ENCODE results near the gene DACT2.
A peak's percentile ranks its signal among the peaks of the same experiment; 100 is the strongest.
"Not testable (repeated sequence)": the region's sequence is repeated elsewhere in the genome, so short reads cannot be mapped to it uniquely, and the experiment has no call there.

The DACT2 gene

DNA sequence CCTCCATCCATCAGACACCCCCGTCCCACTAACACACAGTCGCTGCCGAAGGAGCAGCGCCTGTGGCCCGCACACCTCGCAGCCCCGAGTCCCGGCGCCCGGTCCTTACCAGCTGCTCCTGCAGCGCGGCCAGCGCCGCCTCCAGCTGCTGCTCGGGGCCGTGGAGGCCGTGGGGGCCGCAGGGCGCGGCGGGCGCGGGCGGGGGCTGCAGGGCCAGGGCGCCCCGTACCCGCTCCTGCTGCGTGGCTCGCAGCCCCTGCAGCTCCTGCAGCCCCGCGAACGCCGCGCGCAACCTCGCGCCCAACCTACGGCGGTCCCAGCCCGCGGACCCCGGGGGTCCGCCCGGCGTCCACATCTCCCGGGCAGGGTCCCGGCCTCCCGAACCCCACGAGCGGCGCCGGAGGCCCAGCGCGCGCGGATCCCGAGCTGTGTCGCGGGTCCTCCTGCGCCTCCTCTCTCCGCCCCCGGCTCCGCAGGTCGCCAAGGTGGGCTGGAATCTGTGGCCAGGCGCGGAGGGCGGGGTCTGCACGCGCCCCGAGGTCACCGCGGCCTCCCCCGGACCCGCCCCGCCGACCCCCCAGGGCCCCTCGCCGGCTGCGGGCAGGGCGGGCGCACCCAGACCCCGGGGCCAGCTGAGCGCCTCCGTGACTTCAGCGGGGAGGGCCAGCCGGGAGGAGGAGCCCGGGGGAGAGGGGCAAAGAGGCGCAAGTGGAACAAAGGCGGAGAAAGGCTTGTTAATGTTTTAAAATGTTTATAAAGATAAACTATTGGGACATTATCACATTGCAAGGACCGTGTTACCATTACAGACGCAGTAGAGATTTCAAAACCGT is at the start of gene DACT2:
Gene DACT2, minus strand, starts transcription at position 499 of the 833 bp plus-strand sequence. Its CDS starts 144 bp downstream, at position 355.
- no peak for DNase-seq

DNA sequence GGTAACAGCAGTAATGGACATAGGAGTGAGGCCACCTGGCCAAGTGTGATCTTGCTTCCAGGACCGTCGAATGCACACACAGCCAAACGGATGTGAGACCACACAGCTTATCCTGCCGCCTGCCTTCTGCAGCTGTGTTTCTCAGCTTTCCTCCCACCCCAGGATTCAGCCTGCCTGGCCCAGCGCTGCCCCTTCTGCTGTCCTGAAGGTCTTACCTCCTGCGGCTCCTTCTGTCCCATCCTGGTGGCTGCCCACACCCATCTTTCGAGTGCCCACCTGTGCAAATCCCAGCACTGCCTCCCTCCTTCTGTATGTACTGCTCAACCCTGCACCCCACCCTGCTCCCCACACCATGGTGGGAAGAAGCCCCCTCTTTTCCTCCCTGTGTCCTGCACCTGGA is 49.4 kb upstream of the DACT2 start:
- no peak for DNase-seq

DNA sequence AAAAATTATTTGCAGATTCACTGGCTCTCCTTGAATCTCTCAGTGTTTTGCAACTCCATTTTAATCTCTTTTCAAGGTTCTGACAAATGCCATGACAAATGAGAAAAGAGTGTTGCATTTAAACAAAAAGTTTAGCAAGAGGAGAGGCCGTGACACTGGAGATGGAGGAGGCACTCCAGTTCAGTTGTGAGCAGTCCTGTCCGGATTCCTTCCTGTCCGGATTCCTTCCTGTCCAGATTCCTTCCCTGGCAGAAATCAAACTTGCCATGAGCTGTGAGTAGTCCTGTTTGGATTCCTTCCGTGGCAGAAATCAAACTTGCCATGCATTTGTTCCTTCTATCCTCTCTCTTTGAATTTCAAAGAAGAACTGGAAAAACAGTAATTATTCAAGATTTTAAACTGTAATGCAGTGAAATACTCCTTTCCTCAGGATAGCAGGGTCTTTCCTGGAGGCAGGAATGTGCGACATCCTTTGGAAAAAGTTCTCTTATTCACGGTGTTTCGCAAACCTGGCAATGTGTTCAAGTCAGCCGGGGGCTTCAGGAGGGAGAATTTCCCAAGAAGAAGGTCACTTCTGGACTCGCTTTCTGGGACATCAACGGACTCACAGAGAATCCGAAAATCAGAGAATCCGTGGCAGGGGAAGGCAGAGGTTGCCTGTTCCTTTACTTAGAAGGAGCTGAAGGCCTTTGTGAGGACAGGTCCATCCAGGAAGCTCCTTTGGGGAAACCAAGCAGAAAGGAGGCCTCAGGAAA is 48.7 kb upstream of the DACT2 start:
- no peak for DNase-seq

GRCh38 chr6:168367285-168367751 is 47.7 kb upstream of the DACT2 start:
- DNase-seq, result no peak

DNA sequence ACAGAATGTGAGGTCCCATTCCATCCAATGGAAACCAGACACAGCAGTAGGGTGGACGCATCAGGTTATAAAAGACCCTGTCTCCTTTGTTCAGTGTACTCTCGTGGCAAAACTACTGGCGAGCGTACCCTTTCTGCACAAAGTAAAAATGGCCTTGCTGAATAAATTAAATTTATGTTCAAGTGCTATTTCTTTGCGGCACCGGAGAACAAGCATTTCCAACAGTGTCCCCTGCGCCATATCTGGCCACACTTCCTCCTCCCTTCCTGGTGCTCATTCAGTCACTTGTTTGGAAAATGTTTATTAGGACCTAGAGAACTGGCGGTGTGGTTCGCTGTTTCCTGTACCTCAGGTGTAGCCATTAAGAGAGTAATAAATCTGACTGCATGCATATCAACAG is 46.9 kb upstream of the DACT2 start:
- no peak for DNase-seq

GRCh38 chr6:168365422-168366165 is 46.0 kb upstream of the DACT2 start:
- DNase-seq, result no peak

DNA sequence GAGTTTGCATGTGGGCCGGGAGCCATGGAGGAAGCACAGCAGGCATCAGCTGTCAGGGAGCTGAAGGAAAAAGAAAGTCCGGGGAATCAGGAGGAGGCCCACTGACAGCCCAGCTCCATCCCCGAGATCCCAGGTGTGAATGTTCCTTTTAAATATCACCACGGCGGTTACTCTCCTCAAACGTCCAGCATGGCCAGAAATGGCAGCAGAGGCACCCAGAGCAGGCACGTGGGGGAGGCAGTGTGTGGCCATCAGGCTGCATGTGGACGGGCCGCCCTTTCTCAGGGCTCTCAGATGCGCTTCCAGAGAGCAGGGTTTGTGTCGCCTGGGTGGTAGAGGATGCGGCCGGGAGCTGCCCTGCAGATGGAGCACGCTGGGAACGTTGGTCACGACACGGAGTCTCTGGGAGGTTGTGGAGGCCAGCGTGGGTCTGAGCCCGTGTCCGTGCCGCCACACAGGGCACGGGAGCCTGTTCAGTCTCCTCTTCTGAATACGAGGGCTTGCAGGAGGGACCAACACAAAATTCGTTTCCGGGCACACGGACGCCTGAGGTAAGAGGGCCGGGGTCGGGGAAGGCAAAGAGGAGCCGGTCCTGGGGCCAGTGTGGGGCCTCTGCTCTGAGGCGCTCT is 45.3 kb upstream of the DACT2 start:
- DNase-seq, result no peak

GRCh38 chr6:168363811-168364792 is 44.5 kb upstream of the DACT2 start:
- no peak for DNase-seq

DNA sequence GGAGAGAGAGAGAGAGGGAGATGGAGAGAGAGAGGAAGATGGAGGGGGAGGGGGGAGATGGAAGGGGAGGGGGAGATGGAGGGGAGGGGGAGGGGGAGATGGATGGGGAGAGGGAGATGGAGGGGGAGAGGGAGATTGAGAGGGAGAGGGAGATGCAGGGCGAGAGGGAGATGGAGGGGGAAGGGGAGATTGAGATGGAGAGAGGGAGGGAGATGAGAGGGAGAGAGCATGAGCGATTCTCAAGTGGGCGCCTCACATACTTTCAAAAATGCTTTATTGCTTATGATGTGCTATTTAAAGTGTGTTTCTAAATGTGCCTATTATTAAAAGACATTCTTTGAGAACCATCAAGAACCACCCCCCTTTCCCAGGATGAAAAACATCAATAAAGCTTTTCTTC is 43.7 kb upstream of the DACT2 start:
- no peak for DNase-seq

DNA sequence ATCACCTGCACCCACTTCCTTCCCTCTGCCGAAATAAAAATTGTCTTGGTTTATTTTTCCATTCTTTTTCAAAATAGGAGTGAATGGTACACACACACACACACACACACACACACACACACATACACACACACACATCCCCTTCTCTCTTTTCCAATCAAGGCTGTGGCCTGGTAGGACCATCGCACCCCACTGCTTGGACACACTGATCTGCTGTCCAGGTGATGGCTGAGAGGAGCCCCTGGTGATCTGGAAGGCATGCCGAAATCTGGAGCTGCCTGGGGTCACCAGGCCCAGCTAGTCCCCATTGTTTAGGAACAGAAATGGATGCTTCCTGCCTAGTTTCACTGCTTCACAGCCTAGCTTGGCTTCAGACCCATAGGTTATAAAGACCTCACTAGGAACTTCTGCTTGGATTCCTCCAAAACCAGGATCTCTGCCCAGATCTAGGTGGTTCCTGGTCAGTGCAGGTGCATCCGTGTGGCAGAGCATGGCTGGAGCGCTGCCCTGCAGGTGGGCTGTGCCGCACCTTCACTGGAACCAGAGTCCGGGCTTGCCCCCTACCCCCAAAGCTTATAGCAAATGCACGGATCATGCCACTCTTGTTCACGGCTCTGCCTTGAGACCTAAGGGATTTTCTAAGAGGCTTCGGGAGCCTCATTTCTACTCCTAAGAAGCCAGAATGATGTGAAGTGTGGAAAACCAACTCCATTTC is 42.9 kb upstream of the DACT2 start:
- no peak for DNase-seq

- DNase-seq, result no peak
Observed at GRCh38 chr6:168361766-168362165, 42.2 kb upstream of the DACT2 start.

GRCh38 chr6:168359794-168360193 is 40.2 kb upstream of the DACT2 start:
- DNase-seq, result no peak

DNA sequence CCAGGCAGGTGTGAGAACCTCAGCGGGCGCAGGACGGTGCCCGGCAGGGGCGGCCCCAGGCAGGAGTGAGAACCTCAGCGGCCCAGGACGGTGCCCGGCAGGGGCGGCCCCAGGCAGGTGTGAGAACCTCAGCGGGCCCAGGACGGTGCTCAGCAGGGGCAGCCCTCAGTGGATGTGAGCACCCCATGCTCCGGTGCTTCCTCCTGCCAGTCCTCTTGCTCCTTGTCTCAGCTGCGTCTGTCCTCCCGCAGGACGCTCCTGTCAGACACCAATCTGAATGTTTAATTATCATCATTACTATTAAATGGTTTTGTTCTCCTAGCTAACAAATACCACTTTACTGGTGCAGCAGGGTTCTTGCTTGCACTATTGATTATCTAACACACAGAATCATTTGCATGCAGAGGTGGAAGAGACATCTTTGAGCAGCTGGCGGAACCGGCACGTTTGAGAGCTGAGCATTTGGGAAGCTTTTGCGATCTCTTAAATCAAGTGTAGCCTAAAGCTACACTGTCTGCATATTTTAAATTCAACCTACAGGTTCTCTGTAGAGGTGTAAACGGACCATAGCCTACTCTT is 39.4 kb upstream of the DACT2 start:
- no peak for DNase-seq

DNA sequence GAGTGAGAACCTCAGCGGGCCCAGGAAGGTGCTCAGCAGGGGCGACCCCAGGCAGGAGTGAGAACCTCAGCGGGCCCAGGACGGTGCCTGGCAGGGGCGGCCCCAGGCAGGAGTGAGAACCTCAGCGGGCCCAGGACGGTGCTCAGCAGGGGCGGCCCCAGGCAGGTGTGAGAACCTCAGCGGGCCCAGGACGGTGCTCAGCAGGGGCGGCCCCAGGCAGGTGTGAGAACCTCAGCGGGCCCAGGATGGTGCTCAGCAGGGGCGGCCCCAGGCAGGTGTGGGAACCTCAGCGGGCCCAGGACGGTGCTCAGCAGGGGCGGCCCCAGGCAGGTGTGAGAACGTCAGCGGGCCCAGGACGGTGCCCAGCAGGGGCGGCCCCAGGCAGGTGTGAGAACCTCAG is 37.3 kb upstream of the DACT2 start:
- not testable (repeated sequence) for DNase-seq

GRCh38 chr6:168355716-168356522 is 36.3 kb upstream of the DACT2 start:
- no peak for DNase-seq

DNA sequence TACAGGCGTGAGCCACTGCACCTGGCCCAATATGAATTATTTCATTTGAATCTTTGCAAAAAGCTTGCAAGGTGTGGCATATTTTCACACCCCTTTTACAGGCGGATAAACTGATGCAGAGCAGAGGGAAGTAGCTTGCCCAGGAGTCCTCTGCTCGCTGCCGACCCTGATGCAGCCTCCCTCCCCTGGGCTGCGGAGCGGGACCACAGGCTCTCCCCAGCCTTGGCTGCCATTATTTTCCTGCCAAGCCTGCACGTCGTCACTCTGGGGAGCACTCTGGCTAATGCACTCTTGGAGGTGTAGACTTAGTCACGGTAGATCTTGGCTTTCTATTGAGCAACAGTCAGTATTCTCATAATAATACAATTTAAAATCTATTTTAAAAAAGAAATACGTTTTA is 34.8 kb upstream of the DACT2 start:
- no peak for DNase-seq

- no peak for DNase-seq
Observed at GRCh38 chr6:168353041-168353440, 33.5 kb upstream of the DACT2 start.

DNA sequence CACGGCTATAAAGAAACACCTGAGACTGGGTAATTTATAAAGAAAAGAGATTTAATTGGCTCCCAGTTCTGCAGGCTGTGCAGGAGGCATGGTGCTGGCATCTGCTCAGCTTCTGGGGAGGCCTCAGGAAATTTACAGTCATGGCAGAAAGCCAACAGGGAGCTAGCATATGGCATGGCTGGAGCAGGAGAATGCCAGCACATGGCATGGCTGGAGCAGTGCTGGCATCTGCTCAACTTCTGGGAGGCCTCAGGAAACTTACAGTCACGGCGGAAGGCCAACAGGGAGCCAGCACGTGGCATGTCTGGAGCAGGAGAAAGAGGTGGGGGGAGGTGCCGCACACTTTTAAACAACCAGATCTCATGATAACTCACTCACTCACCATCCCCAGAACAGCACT is 32.5 kb upstream of the DACT2 start:
- peak in 1 of 2 experiments; percentile 5 for DNase-seq

- DNase-seq, result no peak
Observed at GRCh38 chr6:168349718-168350210, 30.2 kb upstream of the DACT2 start.

Measured in NCI-H446 (cell line).